Measurements from ENCODE around the gene AGPAT3.

AGPAT3 gene

DNA sequence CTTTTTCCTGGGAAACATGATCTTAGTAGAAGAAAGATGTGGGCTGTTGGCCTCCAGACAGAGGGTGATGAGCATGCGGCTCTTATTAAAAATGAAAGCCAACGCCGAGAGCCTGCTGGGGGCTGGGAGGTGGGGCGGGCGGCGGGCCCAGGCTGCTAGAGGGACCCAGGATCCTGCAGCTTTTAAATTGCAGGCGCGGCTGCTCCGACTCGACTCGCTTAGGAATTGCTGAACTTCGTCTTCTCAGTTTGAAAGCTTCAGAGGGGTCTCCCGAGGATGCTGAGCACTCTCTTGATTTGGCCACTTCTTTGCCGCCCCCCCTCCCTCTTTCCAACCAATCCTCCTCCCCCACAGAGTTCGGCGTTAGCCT, 1.2 kb downstream of the AGPAT3 start:
- peak; percentile 73 for DNase-seq

DNA sequence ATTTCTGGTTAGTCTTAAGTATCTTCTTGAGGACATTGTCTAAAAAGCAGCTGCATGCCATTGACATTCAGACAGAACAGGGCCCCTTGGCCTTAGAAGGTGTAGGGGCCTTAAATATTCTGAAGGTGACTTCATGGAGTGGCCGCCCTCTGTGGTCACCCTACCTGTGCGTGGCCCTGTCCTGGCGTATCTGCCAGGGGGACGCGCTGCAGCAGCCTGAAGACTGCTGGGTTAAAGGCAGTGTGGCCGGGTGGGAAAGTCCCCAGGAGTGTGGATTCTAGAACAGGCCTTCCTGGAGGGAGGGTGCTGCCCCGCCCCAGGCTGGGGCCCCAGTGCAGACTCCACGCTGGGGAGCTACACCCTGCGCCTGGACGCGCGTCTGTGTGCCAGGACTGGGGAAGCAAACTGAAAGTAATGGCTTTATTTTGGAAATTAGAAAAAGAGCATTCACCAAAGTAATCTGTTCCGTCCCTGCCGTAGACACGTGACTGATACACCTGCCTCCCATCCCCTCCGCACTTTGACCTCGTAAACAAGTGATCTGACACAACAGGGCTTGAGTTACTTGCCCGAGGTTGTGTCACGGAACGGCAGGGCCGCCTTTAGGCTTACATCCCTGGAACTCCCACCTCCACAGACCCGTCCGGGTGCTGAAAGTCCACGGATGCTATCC, 1.8 kb downstream of the AGPAT3 start:
- peak; percentile 74 for DNase-seq

DNA sequence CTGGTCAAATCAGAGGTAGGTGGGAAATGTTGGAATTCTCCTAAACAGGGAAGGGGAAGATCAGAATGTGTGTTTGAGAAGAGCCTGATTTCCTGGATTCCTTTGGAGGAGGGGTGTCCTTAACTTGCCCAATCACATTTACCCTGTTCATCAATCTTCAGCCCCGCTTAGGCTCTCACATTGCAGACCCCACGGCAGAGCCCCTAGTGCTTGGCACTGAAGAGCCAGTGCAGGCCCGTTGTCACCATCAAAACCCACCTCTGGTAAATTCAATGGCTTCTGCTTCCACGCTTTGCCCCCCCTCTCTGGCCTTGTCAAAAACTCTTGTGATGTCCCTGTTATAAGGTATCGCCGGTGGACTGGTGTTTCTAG, 2.3 kb downstream of the AGPAT3 start:
- no peak for DNase-seq

- no peak for DNase-seq
Measured at GRCh38 chr21:43867948-43868347, 2.9 kb downstream of the AGPAT3 start.

DNA sequence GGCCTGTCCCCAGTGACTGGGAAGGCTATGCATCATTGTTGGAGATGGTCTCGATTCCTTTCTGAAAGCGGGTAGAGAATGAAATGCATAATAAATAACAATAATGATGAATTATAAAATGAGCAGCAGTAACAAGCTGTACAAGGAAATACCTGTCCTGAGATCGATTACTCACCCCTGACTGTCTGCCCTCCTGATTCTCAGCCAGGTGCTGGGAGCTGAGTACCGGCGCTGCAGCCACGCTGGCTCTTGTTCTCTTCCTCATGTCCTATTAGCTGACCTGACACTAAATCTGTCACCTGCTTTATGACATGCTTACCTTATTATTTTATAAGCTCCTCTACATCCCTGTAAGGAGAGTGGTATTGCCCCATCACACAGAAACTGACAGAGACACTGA, 3.4 kb downstream of the AGPAT3 start:
- no peak for DNase-seq

GRCh38 chr21:43869486-43870325, 4.7 kb downstream of the AGPAT3 start:
- no peak for DNase-seq

GRCh38 chr21:43871487-43871886, 6.5 kb downstream of the AGPAT3 start:
- DNase-seq = no peak

GRCh38 chr21:43872531-43873197, 7.6 kb downstream of the AGPAT3 start:
- DNase-seq = no peak

- peak; percentile 61 for DNase-seq
Measured at GRCh38 chr21:43873673-43874072, 8.7 kb downstream of the AGPAT3 start.

- DNase-seq = no peak
Measured at GRCh38 chr21:43874085-43874805, 9.2 kb downstream of the AGPAT3 start.

- no peak for DNase-seq
Measured at GRCh38 chr21:43876605-43877004, 11.6 kb downstream of the AGPAT3 start.

DNA sequence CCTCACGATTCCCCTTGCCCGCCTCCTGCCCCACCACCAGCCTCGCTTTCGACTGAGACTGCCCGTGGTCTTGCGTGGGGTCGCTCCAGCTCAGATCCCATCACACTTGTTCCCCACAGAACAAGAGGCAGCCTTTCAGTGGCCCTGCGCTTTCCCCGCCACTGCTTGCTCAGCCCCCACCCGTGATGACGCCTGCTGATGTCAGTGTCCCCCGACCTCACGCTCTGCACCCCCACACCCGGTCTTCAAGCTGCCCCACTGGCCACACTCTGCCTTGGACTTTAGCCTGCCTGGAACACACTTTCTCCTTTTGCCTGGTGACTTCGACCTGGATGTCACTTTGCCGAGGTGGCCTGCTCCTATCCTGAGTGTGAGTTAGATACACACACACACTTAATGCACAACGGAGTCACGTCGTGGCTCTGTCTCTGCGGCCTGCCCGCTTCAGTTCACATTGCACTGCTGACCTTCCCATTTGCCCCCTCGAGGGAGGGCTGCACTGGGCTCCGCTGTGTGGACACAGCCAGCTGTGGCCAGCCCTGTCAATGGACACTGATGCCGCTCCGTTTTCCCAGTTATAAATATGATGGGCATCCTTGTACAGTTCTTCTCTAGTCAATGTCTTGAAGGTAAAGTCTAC, 13.0 kb downstream of the AGPAT3 start:
- no peak for DNase-seq

DNA sequence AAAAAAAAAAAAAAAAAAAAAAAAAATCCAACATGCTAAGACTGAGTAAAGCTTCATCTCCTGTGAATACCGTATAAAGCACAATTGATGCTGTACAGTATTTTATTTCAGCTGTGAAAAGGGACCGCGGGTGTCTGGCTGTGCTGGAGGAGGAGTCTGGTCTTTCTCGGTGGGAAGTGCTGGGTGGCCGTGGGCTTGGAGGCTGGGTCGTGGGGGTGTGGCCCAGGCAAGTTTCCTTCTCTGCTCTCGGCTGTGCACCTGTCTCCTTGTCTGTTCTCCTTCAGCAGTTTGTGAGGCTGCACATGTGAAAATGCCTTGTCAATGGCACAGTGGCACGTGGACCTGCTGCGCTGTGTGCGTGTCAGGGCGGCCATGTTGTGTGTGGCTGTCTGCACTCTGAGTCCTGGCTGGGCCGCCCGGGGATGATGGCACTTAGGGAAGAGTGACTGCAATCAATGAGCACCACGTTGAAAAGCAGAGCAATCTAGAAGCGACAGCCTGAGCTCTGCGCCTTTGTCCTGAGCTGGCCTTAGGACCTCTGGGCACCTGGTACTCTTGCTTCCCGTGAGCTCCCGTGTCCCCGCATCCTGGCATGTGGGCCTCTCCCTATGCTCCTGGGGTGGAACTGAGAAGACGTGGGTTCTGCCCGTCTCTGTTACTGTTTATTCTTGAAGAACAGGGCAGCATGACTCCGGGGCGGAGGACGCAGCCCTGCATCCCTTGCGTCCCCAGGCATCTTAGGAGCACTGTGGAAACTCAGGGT, 14.5 kb downstream of the AGPAT3 start:
- no peak for DNase-seq

DNA sequence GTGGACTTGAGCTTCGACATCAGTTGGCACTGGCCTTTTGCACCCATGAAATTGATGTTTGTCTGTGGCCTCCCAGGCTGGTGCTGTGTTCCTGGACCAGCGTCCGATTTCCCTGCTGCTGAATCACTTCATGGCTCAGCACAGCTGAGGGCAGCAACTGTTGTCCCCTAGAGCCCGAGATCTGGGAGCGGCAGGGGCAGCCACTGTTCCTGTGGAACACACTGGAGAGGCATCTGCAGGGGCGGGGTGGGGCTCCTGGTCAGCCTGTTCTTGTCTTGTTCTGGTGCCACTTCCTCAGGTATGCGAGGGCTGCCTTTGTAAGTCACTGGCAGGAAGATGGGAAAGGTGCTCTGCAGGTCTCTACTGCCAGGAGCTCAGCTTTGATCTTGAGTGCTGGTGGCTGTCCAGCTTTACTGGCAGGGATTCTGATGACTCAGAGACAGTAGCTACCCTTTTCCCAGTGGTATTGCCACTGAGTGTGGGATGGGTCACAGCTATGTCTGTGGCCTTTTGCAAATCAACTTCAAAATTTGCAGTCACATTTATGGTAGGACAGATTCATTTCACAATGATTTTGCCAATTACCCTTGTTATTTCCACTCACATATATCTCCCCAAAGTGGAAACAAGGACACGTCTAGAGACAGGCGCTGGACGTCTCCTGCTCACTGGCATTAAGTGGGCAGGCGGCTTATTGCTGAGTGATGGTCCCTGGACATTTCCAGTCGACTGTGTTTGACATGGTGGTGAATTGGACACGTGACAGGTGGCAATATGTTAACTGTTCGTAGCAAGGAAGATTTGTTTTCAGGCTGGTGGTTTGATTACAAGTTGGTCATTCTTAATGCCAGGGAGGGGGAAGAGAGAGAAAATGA, 15.3 kb downstream of the AGPAT3 start:
- no peak for DNase-seq

DNA sequence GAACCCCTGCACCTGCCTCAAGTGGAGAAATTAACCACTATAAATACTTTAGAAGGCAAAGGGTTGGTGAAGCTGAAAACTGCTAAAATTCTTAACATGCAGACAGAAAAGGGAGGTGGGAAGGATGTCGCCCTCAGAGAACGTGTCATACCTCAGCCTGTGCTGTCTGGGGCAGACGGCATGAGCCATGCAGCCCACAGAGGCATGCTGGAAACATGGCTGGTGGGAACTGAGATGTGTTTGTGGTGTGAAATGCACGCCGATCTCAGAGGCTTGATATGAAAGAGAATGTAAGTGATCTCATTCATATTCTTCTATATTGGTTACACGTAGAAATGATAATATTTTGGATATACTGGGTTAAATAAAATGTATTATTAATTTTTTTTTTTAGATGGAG, 16.3 kb downstream of the AGPAT3 start:
- DNase-seq = no peak

GRCh38 chr21:43881935-43882334, 16.9 kb downstream of the AGPAT3 start:
- DNase-seq = no peak

GRCh38 chr21:43882952-43883545, 18.0 kb downstream of the AGPAT3 start:
- no peak for DNase-seq

DNA sequence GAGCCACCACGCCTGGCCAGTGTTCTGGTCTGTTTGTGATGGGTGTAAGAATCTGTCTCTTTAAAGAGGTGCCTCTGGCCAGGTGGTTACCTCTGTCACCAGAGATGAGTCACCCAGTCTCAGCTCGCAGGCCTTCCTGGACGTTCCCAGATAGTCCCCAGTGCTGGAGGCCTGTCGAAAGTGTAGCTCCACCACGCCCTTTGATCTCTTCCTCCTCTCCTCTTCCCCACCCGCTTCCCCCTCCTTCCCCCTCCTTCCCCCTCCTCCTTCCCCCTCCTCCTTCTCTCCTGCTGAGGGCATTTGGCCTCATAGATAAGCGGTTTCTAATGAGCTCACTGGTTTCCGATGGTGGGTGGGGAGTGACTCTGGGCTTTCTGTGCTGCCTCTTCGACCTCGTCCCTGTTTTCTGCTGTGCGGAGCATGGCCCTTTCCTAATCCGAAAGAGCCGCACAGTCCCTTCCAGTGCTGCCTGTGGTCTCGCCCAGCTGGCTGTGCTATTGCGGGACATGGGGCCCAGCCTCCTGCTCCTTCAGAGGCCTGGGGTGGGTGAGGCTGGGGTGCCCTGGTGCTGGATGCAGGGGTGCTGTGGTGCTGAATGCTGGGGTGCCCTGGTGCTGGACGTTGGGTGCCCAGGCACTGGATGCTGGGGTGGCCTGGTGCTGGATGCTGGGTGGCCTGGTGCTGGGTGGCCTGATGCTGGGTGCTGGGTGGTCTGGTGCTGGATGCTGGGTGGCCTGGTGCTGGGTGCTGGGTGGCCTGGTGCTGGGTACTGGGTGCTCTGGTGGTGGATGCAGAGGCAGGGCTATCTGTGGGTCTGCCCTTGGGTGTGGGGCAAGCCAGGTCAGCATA, 19.2 kb downstream of the AGPAT3 start:
- peak; percentile 28 for DNase-seq

GRCh38 chr21:43884861-43885417, 19.9 kb downstream of the AGPAT3 start:
- no peak for DNase-seq

Measured in activated CD4-positive, alpha-beta T cell treated with anti-CD3 and anti-CD28 coated beads, Interleukin-2, amount 50 U/mL, for 16 hours (primary cell).